Stomach (tissue), 4 donors: ENCODE measurements around the gene COMP.

Experiments used
- EP300 ChIP-seq: sonication (generic); formaldehyde crosslinking; IDR thresholded peaks from one replicate; pipeline ENCODE4 v1.6.1; 2017; ENCODE audit warnings: antibody characterized with exemption
- POLR2A ChIP-seq, 4 donors: fragments of 450-650 bp; IDR thresholded peaks; one replicate each; pipeline ENCODE4 v1.6.1; 2016; ENCODE audit warnings: antibody characterized with exemption in 4 of 4, control low read depth in 2 of 4, mild to moderate bottlenecking in 1 of 4, moderate library complexity in 1 of 4
- POLR2AphosphoS5 ChIP-seq, 3 donors: sonication (generic); formaldehyde crosslinking; IDR thresholded peaks; one replicate each; pipeline ENCODE4 v1.6.1; 2016; ENCODE audit warnings: antibody characterized with exemption in 3 of 3
- TF ChIP-seq, protein P1 (sequence below), 7 experiments: fragments of 450-650 bp in 4 of 7; fragments of 200-600 bp in 3 of 7; sonication (generic) in 3 of 7; IDR thresholded peaks; one replicate each; pipeline ENCODE4 v1.5.1; 2016 to 2019; ENCODE audit warnings: antibody characterized with exemption in 7 of 7, control low read depth in 2 of 7, mild to moderate bottlenecking in 1 of 7

DNA sequence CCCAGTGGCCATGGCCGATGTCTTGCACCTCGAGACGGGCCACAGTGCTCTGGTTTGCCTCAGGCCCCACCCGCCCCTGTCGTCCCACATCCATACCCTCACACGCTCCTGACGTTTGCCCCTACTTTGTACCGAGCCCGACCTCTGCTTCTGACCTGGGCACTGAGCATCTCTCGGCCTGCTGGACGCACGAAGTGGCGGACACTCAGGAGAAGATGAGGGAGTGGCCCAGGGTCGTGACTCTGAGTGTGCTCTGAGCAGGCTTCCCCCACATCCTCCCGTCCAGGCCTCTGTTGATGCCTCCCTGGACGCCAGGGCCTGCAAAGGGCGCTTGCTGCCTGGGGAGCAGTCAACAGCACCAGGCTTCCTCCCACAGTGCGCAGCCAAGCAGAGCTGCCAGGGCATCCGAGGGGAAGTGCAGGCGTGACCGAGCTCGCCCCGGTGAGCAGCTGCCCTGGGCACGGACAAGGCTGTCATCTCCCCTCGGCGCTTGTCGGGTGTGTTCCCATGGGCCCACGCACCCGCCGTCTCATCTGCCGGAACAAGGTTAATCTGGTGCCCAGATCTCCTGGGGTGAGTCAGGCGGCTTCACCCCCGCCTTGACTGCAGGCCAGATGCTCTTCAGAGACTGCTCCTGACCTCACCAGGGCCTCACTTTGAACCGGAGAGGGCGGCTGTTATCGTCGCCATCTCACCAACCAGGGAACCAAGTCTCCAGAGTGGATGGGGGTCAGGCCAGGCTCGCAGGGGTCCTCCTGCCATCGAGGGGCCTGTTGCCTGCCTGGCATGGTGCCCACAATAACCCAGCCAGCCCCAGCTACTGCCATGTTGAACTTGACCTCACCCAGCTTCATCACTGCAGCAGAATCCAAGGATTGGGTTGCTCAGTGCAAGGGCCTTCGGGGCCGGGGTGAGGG is 27.2 kb downstream of the COMP start:
- TF ChIP-seq, protein P1, sequence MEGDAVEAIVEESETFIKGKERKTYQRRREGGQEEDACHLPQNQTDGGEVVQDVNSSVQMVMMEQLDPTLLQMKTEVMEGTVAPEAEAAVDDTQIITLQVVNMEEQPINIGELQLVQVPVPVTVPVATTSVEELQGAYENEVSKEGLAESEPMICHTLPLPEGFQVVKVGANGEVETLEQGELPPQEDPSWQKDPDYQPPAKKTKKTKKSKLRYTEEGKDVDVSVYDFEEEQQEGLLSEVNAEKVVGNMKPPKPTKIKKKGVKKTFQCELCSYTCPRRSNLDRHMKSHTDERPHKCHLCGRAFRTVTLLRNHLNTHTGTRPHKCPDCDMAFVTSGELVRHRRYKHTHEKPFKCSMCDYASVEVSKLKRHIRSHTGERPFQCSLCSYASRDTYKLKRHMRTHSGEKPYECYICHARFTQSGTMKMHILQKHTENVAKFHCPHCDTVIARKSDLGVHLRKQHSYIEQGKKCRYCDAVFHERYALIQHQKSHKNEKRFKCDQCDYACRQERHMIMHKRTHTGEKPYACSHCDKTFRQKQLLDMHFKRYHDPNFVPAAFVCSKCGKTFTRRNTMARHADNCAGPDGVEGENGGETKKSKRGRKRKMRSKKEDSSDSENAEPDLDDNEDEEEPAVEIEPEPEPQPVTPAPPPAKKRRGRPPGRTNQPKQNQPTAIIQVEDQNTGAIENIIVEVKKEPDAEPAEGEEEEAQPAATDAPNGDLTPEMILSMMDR (IDR thresholded peaks at IDR 0.05) = no peak
- TF ChIP-seq POLR2A (IDR thresholded peaks at IDR 0.05) = no peak
- TF ChIP-seq POLR2AphosphoS5 (IDR thresholded peaks at IDR 0.05) = no peak
- TF ChIP-seq EP300 = no peak
